Central memory CD4-positive, alpha-beta T cell (primary cell): Measurements from ENCODE around the gene RPL37A.

Experiments used
- DNase-seq: peaks from one replicate; pipeline ENCODE4 v3.0.0; 2022
- total RNA-seq, 3 experiments: gene quantifications; one replicate each; lab custom pipeline; 2026; lab: John Stamatoyannopoulos, UW

RPL37A gene
- total RNA-seq: 492 to 1,019 (median 944) reads per million in 3 experiments

DNA sequence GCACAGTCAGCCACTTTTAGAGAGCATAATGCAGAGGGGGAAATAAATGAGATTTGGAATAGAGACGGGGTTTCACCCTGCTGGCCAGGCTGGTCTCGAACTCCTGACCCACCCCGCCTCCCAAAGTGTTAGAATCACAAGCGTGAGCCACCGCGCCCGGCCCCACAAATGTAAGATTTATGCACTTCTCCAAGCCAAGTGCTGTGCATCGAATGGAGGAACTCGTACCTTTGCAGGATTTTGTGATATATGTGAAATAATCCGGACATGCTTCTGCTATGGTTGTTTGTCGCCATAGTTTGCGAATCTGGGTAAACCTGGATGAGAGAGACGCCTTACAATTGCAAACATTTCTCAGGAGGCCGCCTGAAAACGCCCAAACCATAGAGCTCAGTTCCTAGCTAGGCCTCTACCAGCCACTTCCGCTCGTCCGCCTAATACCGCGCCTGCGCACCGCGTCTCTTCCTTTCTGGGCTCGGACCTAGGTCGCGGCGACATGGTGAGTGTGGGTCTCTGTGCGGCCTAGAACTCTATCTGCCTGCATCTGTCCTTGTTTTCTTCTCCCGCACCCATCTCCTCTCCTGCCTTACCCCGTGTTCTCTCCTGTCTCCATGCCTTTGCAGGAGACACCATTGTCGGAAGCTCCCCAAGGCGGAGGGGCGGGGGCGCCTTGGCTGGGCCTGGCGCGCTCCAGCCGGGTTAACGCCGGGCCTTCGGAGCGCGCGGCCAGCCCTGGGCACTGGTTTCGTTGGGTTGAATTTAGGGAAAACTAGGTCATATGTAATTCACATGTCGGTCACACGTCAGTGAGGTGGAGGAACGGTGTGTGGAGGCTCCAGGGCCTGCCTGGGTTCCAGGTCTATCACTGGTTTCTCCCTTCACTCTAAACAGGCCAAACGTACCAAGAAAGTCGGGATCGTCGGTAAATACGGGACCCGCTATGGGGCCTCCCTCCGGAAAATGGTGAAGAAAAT lies at the start of gene RPL37A:
TSS of gene RPL37A (plus strand) at position 466 of the 974 bp plus-strand sequence. CDS start at position 497, 31 bp downstream.
- DNase-seq: peak; percentile 86

DNA sequence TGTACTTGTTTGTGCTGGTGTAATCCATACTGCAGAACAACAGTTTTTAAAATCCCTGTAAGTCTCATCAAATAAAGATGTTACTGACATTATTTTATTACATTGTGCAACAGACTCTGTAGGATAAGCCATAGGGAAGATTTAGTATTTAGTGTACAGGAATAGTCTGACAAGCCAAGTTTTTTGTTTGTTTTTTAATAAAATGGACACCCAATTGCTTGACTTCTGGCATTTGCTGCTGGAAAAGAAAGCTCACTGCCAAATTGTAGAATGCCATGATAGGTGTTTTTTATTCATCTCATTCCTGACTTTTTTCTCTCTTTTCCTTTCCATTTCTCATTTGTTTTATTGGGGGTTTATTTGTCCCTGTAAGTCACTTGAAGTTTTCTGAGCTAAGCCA lies 48.3 kb upstream of the RPL37A start:
- no peak for DNase-seq

DNA sequence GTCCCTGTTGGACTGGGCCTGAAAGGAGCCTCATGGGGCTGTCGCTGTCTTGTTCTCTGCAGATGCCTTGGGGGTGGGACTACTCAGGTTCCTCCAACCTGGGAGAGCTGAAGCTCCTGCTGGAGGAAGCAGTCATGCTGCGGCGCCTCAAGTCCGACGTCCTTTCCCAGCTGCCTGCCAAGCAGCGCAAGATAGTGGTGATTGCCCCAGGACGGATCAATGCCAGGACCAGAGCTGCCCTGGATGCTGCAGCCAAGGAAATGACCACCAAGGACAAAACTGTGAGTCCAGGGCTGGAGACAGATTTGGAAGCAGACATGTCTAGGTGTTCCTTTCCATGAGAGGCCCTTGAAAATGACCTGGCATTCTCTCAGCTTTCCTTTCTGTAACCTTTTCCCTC lies 47.9 kb upstream of the RPL37A start:
- no peak for DNase-seq

- no peak for DNase-seq
Measured at GRCh38 chr2:216453955-216454614, 44.6 kb upstream of the RPL37A start.

GRCh38 chr2:216463148-216463547 lies 35.5 kb upstream of the RPL37A start:
- no peak for DNase-seq

DNA sequence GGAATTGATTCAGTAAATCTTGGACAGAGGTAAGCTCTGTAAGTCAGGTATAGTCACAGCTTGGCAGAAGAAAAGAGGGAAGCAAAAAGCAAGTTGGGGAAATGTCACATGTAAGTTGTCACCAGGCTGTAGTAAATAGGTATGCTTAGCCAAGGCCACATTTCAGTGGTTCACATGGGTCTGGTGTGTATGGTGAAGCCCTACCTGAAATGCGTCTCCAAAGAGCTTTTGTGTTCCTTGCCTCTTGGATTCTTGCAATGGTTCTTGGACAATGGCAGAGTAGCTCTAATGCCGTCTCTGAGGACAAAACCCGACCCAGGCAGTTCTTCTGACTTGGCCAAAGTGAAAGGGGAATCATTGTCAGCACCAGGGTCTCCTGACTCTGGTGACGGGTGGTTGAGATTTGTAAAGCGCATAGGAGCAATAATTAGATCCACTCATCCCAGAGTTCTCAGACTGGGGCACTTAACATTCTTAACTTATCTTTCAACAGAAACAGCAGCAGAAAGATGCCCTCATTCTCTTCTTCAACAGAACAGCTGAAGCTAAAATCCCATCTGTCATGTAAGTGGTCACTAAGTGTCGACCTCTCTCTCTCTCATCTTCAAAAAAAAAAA lies 34.4 kb upstream of the RPL37A start:
- DNase-seq: no peak

DNA sequence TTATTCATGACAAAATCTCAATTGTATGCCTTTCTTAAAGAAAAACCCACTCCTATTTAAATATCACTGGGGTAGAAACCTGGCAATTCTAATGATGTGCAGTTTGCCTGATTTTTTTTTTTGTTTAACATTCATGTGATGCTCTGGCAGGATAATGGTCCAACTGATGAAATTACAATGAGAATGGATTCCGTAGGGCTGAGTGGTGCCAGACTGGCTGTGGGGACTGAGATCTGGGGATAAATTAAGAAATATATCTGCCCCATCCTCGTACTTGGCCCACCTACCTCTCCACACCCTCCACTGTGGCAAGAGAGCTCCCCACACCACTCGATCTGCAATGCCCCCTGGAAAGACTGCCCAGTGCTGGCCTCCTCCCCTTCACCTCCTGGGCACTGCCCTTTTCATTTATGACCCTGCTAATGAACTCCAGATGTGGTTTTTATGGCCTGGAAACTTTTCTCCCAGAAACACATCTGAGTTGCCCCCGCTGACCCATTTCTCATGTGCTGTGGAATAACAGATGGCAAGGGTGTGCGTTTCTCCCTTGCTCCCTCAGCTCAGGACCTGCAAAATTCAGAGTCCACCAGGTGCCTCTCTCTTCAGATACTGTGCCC lies 33.0 kb upstream of the RPL37A start:
- DNase-seq: no peak

GRCh38 chr2:216467845-216468244 lies 30.8 kb upstream of the RPL37A start:
- no peak for DNase-seq

DNA sequence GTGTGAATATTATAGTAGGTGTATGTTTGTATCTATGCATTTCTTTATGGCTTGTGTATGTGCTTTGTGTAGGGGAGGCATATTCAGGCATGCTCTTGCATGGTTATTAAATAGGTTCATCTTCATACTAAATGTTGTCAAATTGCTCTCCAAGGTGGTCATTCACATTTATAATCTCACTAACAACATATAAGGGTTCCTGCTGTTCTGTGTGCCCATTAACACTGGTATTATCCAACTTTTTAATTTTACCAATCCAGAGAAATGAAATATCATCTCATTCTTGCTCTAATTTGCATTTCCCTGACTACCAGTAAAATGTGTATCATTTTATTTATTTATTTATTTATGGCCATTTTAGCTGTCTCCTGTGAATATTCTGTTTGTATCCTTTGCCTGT lies 29.0 kb upstream of the RPL37A start:
- no peak for DNase-seq

DNA sequence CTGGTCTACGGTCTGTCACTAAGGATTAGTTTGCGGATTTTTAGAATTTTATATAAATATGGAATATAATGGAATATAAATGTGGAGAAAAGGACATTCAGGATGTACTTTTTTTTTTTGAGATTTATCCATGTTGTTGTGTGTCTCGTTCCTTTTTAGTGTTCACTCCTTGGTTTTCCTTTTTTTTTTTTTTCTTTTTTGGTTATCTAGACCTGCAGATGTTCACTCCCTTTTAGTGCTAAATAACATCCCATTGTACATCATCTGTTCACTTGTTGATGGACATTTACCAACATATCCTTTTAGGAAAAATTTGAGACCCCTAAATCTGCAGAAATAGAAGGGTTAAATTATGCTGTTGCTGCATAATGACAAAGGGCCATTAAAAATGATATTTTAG lies 25.5 kb upstream of the RPL37A start:
- no peak for DNase-seq

DNA sequence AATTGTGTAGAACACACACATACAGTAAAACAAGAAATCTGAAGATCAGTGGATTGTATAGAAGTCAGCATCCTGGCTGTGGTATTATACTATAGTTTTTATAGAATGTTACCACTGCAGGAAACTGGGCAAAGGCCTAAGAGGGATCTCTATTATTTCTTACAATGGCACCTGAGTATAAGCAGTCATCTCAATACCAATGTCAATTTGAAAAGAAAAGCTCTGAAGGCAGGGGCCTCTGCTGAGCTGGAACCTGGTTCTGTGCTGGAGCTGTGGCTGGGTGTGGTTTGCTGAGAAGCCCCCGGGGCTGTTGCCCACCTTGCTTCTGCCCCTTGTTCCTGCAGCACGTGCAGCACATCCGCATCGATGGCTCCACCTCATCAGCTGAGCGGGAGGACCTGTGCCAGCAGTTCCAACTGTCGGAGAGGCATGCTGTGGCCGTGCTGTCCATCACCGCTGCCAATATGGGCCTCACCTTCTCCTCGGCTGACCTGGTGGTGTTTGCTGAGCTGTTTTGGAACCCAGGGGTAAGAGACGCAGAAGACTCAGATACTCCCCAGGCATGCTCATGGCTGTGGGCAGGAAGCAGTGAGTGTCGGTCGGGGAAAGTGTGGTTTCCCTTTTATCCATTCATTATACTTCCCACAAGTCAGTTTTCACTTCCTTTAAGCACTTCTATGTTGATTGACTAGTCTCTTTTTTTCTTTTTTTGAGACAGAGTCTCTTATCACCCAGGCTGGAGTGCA lies 23.5 kb upstream of the RPL37A start:
- DNase-seq: no peak

- no peak for DNase-seq
Measured at GRCh38 chr2:216475767-216476166, 22.9 kb upstream of the RPL37A start.

GRCh38 chr2:216477283-216478035 lies 21.2 kb upstream of the RPL37A start:
- no peak for DNase-seq

GRCh38 chr2:216478151-216478550 lies 20.5 kb upstream of the RPL37A start:
- no peak for DNase-seq

DNA sequence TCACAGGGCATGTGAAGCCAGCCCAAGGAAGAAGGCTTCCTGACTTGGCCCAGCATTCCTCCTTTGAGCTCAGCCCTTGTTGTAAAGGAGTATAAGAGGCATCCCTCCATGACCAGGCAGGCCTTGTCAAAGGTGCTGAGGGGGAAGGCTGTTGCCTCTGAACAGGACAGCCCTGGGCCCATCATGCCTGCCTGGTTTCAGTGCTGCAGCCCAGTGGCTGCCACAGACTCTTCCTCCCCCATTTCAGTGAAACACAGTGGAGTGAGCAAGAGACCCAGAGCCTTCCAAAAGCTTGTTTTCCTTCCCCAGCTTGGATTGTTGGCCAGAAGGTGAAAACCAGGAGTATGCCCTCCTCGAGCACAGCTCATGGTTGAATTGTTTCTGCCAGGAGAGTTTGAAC lies 19.9 kb upstream of the RPL37A start:
- DNase-seq: no peak

GRCh38 chr2:216480221-216480620 lies 18.4 kb upstream of the RPL37A start:
- no peak for DNase-seq

- DNase-seq: no peak
Measured at GRCh38 chr2:216482640-216483039, 16.0 kb upstream of the RPL37A start.

DNA sequence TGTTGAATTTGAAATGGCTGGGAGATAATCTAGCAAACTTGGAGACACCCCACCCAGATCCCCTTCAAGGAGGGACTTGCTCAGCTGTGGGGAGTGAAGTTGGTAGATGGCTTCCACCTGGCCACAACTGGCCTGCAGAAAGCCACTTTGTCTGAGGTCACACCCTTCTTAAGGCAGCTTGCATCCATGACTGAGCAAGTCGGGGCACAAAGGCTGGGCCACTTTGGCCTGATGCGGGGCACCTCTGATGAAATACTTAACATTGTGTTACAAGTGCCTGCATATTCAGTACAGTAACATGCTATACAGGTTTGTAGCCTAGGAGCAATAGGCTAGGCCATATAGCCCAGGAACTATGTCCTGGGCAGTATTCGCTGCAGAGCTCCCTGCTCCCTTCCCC lies 13.4 kb upstream of the RPL37A start:
- no peak for DNase-seq

DNA sequence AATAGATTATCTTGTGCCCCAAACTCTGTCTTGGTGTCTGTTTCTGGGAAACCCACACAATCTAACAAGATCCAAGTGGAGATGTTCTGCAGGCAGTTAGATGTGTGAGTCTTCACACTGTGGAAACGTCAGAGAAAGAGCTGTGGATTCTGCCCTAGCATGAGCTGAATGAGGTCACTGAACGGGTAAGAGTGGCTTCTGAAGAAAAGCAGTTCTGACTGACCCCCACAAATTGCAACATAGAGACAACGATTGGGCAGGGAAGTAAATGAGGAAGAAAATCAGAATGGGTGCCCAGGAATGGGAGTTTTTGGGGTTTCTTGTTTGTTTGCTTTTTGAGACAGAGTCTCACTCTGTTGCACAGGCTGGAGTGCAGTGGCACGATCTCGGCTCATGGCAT lies 12.9 kb upstream of the RPL37A start:
- no peak for DNase-seq

GRCh38 chr2:216486271-216486670 lies 12.4 kb upstream of the RPL37A start:
- no peak for DNase-seq

- no peak for DNase-seq
Measured at GRCh38 chr2:216486708-216487107, 11.9 kb upstream of the RPL37A start.

GRCh38 chr2:216490061-216490460 lies 8.6 kb upstream of the RPL37A start:
- DNase-seq: no peak
